IPS-15b (cell line): Measurements from ENCODE around the gene DISP3.

Experiments used
- H3K27me3 ChIP-seq: one replicate; pipeline ENCODE4 v1.6.1; 2013; ENCODE audit warnings: low read length; ENCODE audit not compliant: control insufficient read depth, insufficient read depth
- H3K36me3 ChIP-seq: one replicate; pipeline ENCODE4 v1.6.1; 2013; ENCODE audit warnings: low read length; ENCODE audit not compliant: control insufficient read depth, insufficient read depth
- H3K4me1 ChIP-seq: one replicate; pipeline ENCODE4 v1.6.1; 2013; ENCODE audit warnings: mild to moderate bottlenecking, low read length; ENCODE audit not compliant: control insufficient read depth, insufficient read depth
- H3K4me3 ChIP-seq: one replicate; pipeline ENCODE4 v1.5.1; 2013; ENCODE audit warnings: low read depth, low read length
- H3K9ac ChIP-seq: one replicate; pipeline ENCODE4 v1.6.1; 2013; ENCODE audit warnings: low read depth, mild to moderate bottlenecking, low read length
- H3K9me3 ChIP-seq: one replicate; pipeline ENCODE4 v1.6.1; 2013; ENCODE audit warnings: mild to moderate bottlenecking, low read length; ENCODE audit not compliant: control insufficient read depth, insufficient read depth

Gene DISP3

DNA sequence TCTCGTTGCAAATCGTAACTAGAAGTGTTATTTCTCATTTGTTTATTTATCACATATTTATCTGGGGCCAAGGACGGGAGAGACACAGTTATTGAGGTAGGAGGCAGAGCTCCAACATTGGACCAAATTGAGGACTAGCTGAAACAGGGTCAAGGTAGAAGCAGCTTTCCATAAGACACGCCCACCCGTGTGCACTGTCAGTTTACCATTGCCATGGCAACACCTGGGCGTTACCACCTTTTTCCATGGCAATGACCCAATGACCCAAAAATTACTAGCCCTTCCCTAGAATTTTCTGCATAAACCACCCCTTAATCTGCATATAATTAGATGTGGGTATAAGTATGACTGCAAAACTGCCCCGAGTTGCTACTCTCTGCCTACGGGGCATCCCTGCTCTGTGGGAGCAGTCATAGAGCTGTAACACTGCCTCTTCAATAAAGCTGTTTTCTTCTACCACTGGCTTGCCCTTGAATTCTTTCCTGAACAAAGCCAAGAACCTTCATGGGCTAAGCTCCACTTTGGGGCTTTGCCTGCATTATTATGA lies 102.6 kb downstream of the DISP3 start:
- H3K9me3 ChIP-seq = no peaks in the 10 kb centered on the region
- no peak overlapping the region for H3K9ac ChIP-seq
- no peak overlapping the region for H3K4me3 ChIP-seq
- H3K4me1 ChIP-seq = no peaks in the 10 kb centered on the region
- H3K27me3 ChIP-seq = no peaks in the 10 kb centered on the region
- H3K36me3 ChIP-seq = no peaks in the 10 kb centered on the region

DNA sequence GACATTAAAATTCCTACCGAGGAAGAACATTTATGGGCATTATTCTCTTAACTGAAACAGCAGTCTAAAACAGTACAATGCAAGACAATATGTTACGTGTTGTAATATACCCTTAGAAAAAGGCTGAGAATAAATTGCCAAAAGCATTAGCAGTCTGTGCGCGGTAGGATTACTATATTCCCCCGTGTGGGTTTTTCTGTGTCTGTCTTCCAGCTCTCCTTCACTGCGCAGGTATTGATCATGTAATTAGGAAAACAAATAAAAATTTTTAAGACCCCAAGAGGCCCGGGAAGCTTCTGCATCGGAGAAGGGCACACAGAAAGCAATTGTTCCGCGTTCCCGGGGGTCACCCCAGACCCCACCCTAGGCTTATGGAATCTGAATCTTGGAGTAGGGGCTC lies 106.4 kb downstream of the DISP3 start:
- H3K27me3 ChIP-seq = no peaks in the 10 kb centered on the region
- H3K4me3 ChIP-seq = no peak overlapping the region
- H3K9ac ChIP-seq = no peak overlapping the region
- no peaks in the 10 kb centered on the region for H3K4me1 ChIP-seq
- H3K36me3 ChIP-seq = no peaks in the 10 kb centered on the region
- H3K9me3 ChIP-seq = no peaks in the 10 kb centered on the region
